Heart right ventricle (tissue), 16 donors: ENCODE data around the gene NAA10. TPM values are rescaled to one million over a fixed set of nuclear protein-coding genes. Genes with fewer than 3 reads are reported as not detected.

Experiments used
- ATAC-seq, 8 donors: fragments of 200-7000 bp; cut with Tn5 transposase; one replicate each; pipeline ENCODE4 v1.9.1; 2020; ENCODE audit warnings: mild to moderate bottlenecking in 8 of 8, moderate library complexity in 8 of 8, moderate number of reproducible peaks in 1 of 8
- DNase-seq, 2 donors: peaks; one replicate each; pipeline ENCODE4 v3.0.0-alpha.2; 2020
- H3K27ac ChIP-seq, 10 donors: fragments of 200-600 bp; sonication (generic) in 2 of 10; one replicate each; pipeline versions ENCODE4 v1.5.0 to v1.8.0; 2020 to 2022; ENCODE audit warnings: mild to moderate bottlenecking in 3 of 10
- H3K27me3 ChIP-seq, 7 donors: fragments of 200-600 bp; one replicate each; pipeline ENCODE4 v1.8.0; 2021 to 2022; ENCODE audit warnings: mild to moderate bottlenecking in 2 of 7
- H3K36me3 ChIP-seq, 9 donors: fragments of 200-600 bp; sonication (generic) in 1 of 9; one replicate each; pipeline versions ENCODE4 v1.5.0 to v1.8.0; 2020 to 2022; ENCODE audit warnings: mild to moderate bottlenecking in 2 of 9
- H3K4me1 ChIP-seq, 9 donors: fragments of 200-600 bp; sonication (generic) in 1 of 9; one replicate each; pipeline versions ENCODE4 v1.5.0 to v1.8.0; 2020 to 2022; ENCODE audit warnings: mild to moderate bottlenecking in 4 of 9
- H3K4me3 ChIP-seq, 10 donors: fragments of 200-600 bp; sonication (generic) in 2 of 10; one replicate each; pipeline versions ENCODE4 v1.5.0 to v1.8.0; 2020 to 2022; ENCODE audit warnings: mild to moderate bottlenecking in 7 of 10, moderate library complexity in 2 of 10
- H3K9me3 ChIP-seq, 11 donors: fragments of 200-600 bp in 10 of 11; sonication (generic) in 2 of 11; one replicate each; pipeline versions ENCODE4 v1.5.0 to v1.8.0; 2013 to 2022; ENCODE audit warnings: mild to moderate bottlenecking in 2 of 11, control low read depth in 1 of 11, moderate library complexity in 1 of 11
- WGBS, 2 donors: extraction: QIAGEN DNeasy Blood & Tissue Kit; methylation state at CpG; one replicate each; pipeline ENCODE4 v1.1.7; 2013; ENCODE audit warnings: inconsistent platforms in 1 of 2; 5-methylcytosine and 5-hydroxymethylcytosine counted together
- intact Hi-C, 10 donors: fragments of 100-400 bp; cut with DNase I; formaldehyde crosslinking; loops; one replicate each; pipeline versions ENCODE4 v1.11.1 to v1.14.2; 2022
- polyA plus RNA-seq, 2 donors: library from polyadenylated mRNA; stranded (reverse); fragments of 200-250 nt; gene quantifications; one replicate each; pipeline ENCODE4 v1.2.3, GENCODE V29; 2013
- total RNA-seq, 10 donors: library from RNA; stranded (reverse); fragmentation: NEBNext Ultra II Directional in 3 of 10; extraction: Animal tissue kit (Norgen Biotek cat#: 25700) in 3 of 10; gene quantifications; one replicate each; pipeline versions ENCODE4 v1.2.1 to v1.2.4, GENCODE V29; 2021 to 2023
- TF ChIP-seq, protein P1 (sequence below), 9 donors: fragments of 200-600 bp; sonication (generic) in 2 of 9; IDR thresholded peaks; one replicate each; pipeline versions ENCODE4 v1.5.0 to v1.8.0; 2021 to 2022; ENCODE audit warnings: antibody characterized with exemption in 9 of 9, mild to moderate bottlenecking in 5 of 9, moderate library complexity in 1 of 9
- donor health status: Arrhythmogenic right ventricular cardiomyopathy.
- donor health status: ischemic (EF 13 %, LVEDD 7.1; RV severe dilation, severe dysfunction).
- donor health status: healthy with polysubstance abuse.
- donor health status: DM: no; HTN: yes; CAD: no.
- donor health status: DM: no; HTN: no; CAD: no.
- donor health status: ischemic (EF 25% LVEDD 6.9; RV normal size, moderate dysfunction).
- donor health status: ischemic (EF 25% LVEDD 5.7; RV mildly dilated, moderate dysfunction).
- donor health status: healthy.
- donor health status: DM: yes; HTN: yes; CAD: no.
- donor health status: Ischemic cardiomyopathy.
- donor health status: ischemic (EF 35%, LVEDD 5.7; RV mildly dilated, moderate dysfunction).
- donor health status: nonischemic (EF 11% LVEDD 7.7; RV severe dilation, severe dysfunction).
- donor health status: DM: yes; HTN: yes; CAD: no.
- donor health status: PGD.
- donor health status: ischemic (EF 29% LVEDD 5.4; RV normal size, mild dysfunction).
- donor health status: nonischemic (EF 23%, LVEDD 6.1; RV moderate dilation, normal function).

NAA10 gene
- total and polyA plus RNA-seq, 12 donors, result 46.9 to 228 (median 62.2) TPM

DNA sequence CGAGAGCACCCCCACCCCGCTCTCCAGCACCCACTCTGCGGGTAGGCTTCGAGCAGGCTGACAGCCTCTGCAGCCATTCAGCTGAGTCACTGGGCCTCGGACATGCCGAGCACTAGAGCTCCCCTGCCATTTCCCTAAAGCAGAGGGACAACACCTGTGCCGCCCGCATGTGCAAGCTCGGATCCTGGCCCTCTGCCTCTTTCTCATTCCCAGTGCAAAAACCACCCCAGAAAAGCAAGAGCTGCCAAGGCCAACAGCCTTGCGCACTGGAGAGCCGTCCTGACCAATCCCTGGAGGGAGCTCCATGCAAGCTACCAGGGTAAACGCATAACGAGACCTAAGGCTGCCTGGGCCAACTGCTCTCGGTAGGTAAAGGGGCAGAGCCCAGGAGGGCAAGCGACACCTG, 31.4 kb upstream of the NAA10 start:
- 53 to 54% methylated on average over 15 of the region's 15 CpGs for WGBS, 2 donors
- TF ChIP-seq, protein P1, sequence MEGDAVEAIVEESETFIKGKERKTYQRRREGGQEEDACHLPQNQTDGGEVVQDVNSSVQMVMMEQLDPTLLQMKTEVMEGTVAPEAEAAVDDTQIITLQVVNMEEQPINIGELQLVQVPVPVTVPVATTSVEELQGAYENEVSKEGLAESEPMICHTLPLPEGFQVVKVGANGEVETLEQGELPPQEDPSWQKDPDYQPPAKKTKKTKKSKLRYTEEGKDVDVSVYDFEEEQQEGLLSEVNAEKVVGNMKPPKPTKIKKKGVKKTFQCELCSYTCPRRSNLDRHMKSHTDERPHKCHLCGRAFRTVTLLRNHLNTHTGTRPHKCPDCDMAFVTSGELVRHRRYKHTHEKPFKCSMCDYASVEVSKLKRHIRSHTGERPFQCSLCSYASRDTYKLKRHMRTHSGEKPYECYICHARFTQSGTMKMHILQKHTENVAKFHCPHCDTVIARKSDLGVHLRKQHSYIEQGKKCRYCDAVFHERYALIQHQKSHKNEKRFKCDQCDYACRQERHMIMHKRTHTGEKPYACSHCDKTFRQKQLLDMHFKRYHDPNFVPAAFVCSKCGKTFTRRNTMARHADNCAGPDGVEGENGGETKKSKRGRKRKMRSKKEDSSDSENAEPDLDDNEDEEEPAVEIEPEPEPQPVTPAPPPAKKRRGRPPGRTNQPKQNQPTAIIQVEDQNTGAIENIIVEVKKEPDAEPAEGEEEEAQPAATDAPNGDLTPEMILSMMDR (IDR thresholded peaks at IDR 0.05), result no peak
- ATAC-seq, result peak in 1 of 8 donors; percentile 2
- Histone ChIP-seq H3K36me3 (peaks cover 0 to 33% (median 4%) of the 10 kb centered on the region in 9 donors), H3K4me3 (no peak overlapping the region), H3K4me1 (peaks cover 8 to 59% (median 42%) of the 10 kb centered on the region in 9 donors), H3K27me3 (peaks cover 0 to 22% (median 0%) of the 10 kb centered on the region in 7 donors), H3K9me3 (no peaks in the 10 kb centered on the region), H3K27ac (peak overlapping the region in 4 of 10 donors; percentile 19 to 98 (median 33))
- no peak for DNase-seq
- intact Hi-C loops, result no loop called here

- Histone ChIP-seq H3K4me3 (no peak overlapping the region), H3K27ac (peak overlapping the region in 1 of 10 donors; percentile 98), H3K27me3 (peaks cover 0 to 28% (median 0%) of the 10 kb centered on the region in 7 donors), H3K4me1 (peaks cover 8 to 59% (median 42%) of the 10 kb centered on the region in 9 donors), H3K9me3 (no peaks in the 10 kb centered on the region), H3K36me3 (peaks cover 0 to 42% (median 10%) of the 10 kb centered on the region in 9 donors)
- no peak for ATAC-seq
- DNase-seq, result no peak
- TF ChIP-seq, protein P1 (IDR thresholded peaks at IDR 0.05), result no peak
- intact Hi-C loops, result no loop called here
- 76 to 83% methylated on average over 5 of the region's 5 CpGs for WGBS, 2 donors
Observed at GRCh38 chrX:153965406-153965805, 30.6 kb upstream of the NAA10 start.

DNA sequence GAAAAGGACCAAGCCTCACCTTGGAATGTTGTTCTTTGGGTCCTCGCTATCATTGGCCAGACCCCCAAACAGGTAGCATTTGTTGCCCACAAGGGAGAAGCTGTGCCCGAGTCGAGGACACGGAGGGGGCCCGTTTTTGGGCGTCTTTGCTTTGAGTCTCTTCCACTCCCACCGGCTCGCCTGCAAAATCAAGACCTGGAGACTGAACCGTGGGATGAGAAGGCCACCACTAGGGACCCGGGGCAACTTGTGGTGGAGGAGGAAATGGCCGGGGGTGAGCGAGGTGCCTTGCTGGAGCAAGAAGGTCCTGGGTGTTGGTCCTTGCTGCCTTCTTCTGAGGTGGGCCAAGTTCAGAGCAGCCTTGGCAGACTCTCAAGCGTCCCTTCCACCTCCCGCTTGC, 29.3 kb upstream of the NAA10 start:
- no peak for DNase-seq
- Histone ChIP-seq H3K27ac (no peak overlapping the region), H3K27me3 (peaks cover 0 to 21% (median 0%) of the 10 kb centered on the region in 7 donors), H3K9me3 (no peaks in the 10 kb centered on the region), H3K36me3 (peaks cover 0 to 55% (median 10%) of the 10 kb centered on the region in 9 donors), H3K4me1 (peaks cover 6 to 50% (median 34%) of the 10 kb centered on the region in 9 donors), H3K4me3 (no peak overlapping the region)
- 88 to 95% methylated on average over 11 to 14 of the region's 14 CpGs for WGBS, 2 donors
- TF ChIP-seq, protein P1 (IDR thresholded peaks at IDR 0.05), result no peak
- intact Hi-C loops, result no loop called here
- ATAC-seq, result no peak

DNA sequence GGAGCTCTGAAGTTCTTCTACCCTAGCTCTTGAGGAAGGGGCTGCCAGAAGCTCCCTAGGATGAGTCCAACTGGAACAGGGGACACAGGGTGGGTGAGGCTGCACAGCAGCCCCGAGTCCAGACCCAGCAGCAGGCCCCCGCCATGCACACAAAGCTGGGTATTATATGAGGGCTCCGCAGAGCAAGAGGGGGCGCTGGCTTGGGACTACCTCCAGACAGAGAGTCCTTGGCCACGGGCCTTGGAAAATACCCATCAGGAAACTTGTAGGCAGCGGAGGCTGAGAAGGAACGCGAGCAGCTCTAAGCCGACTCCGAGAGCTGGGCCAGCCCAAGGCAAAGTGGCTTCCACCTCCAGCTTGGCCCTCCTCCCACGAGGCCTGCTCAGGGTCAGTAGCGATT, 28.7 kb upstream of the NAA10 start:
- ATAC-seq, result no peak
- peaks cover 0 to 61% (median 10%) of the 10 kb centered on the region in 9 donors for H3K36me3 ChIP-seq
- 86 to 91% methylated on average over 9 to 12 of the region's 12 CpGs for WGBS, 2 donors
- H3K27ac ChIP-seq, result no peak overlapping the region
- H3K4me1 ChIP-seq, result peaks cover 6 to 44% (median 29%) of the 10 kb centered on the region in 9 donors
- TF ChIP-seq, protein P1 (IDR thresholded peaks at IDR 0.05), result no peak
- H3K9me3 ChIP-seq, result no peaks in the 10 kb centered on the region
- H3K4me3 ChIP-seq, result no peak overlapping the region
- H3K27me3 ChIP-seq, result peaks cover 0 to 18% (median 0%) of the 10 kb centered on the region in 7 donors
- intact Hi-C loops, result no loop called here
- DNase-seq, result no peak
